Trophoblast cell (in vitro differentiated cells and primary cell): ENCODE results near the gene SBF2.

Source experiments
- DNase-seq, 2 donors: peaks; one replicate each; pipeline ENCODE4 v3.0.0-alpha.2; 2016
- H2AFZ ChIP-seq: 2 replicates; pipeline ENCODE4 v1.6.1; 2013; ENCODE audit warnings: low read length, moderate library complexity, mild to moderate bottlenecking; ENCODE audit not compliant: insufficient read depth, poor library complexity
- H2AK5ac ChIP-seq: 2 replicates; pipeline ENCODE4 v1.6.1; 2013; ENCODE audit warnings: mild to moderate bottlenecking, low read length
- H2BK120ac ChIP-seq: 2 replicates; pipeline ENCODE4 v1.6.1; 2013; ENCODE audit warnings: low read length, mild to moderate bottlenecking, moderate library complexity; ENCODE audit not compliant: insufficient read depth, poor library complexity
- H2BK12ac ChIP-seq: 2 replicates; pipeline ENCODE4 v1.6.1; 2013; ENCODE audit warnings: mild to moderate bottlenecking, low read length, moderate library complexity
- H2BK5ac ChIP-seq: 2 replicates; pipeline ENCODE4 v1.6.1; 2013; ENCODE audit warnings: low read length, low read depth, moderate library complexity, mild to moderate bottlenecking; ENCODE audit not compliant: poor library complexity
- H3K14ac ChIP-seq: 2 replicates; pipeline ENCODE4 v1.6.1; 2013; ENCODE audit warnings: mild to moderate bottlenecking, low read length
- H3K18ac ChIP-seq: 2 replicates; pipeline ENCODE4 v1.6.1; 2013; ENCODE audit warnings: mild to moderate bottlenecking, low read length
- H3K23ac ChIP-seq: 2 replicates; pipeline ENCODE4 v1.6.1; 2013; ENCODE audit warnings: low read length
- H3K27ac ChIP-seq: 2 replicates; pipeline ENCODE4 v1.5.1; 2013; ENCODE audit warnings: low read depth, mild to moderate bottlenecking, inconsistent platforms, low read length, moderate library complexity
- H3K27me3 ChIP-seq: 2 replicates; pipeline ENCODE4 v1.6.1; 2013; ENCODE audit warnings: inconsistent platforms, mild to moderate bottlenecking, low read length, moderate library complexity; ENCODE audit not compliant: insufficient read depth
- H3K36me3 ChIP-seq, 2 experiments: 1 replicate in 1 of 2; 2 replicates in 1 of 2; pipeline ENCODE4 v1.6.1; 2013; ENCODE audit warnings: low read length in 2 of 2, mild to moderate bottlenecking in 2 of 2, moderate library complexity in 1 of 2; ENCODE audit not compliant: insufficient read depth in 2 of 2, control insufficient read depth in 1 of 2
- H3K4ac ChIP-seq: 2 replicates; pipeline ENCODE4 v1.6.1; 2013; ENCODE audit warnings: low read depth, mild to moderate bottlenecking, low read length, moderate library complexity
- H3K4me1 ChIP-seq, 2 experiments: 1 replicate in 1 of 2; 2 replicates in 1 of 2; pipeline ENCODE4 v1.6.1; 2013; ENCODE audit warnings: low read length in 2 of 2, mild to moderate bottlenecking in 2 of 2, moderate library complexity in 1 of 2; ENCODE audit not compliant: insufficient read depth in 2 of 2, control insufficient read depth in 1 of 2
- H3K4me2 ChIP-seq: 2 replicates; pipeline ENCODE4 v1.6.1; 2013; ENCODE audit warnings: inconsistent platforms, mild to moderate bottlenecking, low read length, moderate library complexity
- H3K4me3 ChIP-seq: 2 replicates; pipeline ENCODE4 v1.5.1; 2013; ENCODE audit warnings: mild to moderate bottlenecking, low read depth, low read length, inconsistent platforms
- H3K79me1 ChIP-seq: one replicate; pipeline ENCODE4 v1.6.1; 2013; ENCODE audit warnings: low read length
- H3K79me2 ChIP-seq: 2 replicates; pipeline ENCODE4 v1.6.1; 2013; ENCODE audit warnings: low read length, mild to moderate bottlenecking; ENCODE audit not compliant: control insufficient read depth, insufficient read depth, poor library complexity
- H3K9ac ChIP-seq: 2 replicates; pipeline ENCODE4 v1.6.1; 2013; ENCODE audit warnings: mild to moderate bottlenecking, low read length
- H3K9me3 ChIP-seq: 2 replicates; pipeline ENCODE4 v1.6.1; 2013; ENCODE audit warnings: low read depth, mild to moderate bottlenecking, control low read depth, inconsistent platforms, low read length; ENCODE audit not compliant: insufficient read depth
- H4K12ac ChIP-seq: 2 replicates; pipeline ENCODE4 v1.6.1; 2013; ENCODE audit warnings: low read depth, mild to moderate bottlenecking, low read length, moderate library complexity
- H4K8ac ChIP-seq: 2 replicates; pipeline ENCODE4 v1.6.1; 2013; ENCODE audit warnings: low read depth, mild to moderate bottlenecking, low read length, moderate library complexity
- H4K91ac ChIP-seq: one replicate; pipeline ENCODE4 v1.6.1; 2013; ENCODE audit warnings: low read depth, mild to moderate bottlenecking, low read length, moderate library complexity
- WGBS: extraction: QIAGEN DNeasy Blood & Tissue Kit; methylation state at CpG from one replicate; pipeline ENCODE4 v1.1.7; 2013; ENCODE audit warnings: missing lambda C conversion rate; ENCODE audit not compliant: insufficient read length, insufficient coverage; ENCODE audit errors: extremely low coverage; 5-methylcytosine and 5-hydroxymethylcytosine counted together

SBF2 gene

GRCh38 chr11:9756461-9756860, 537.6 kb downstream of the SBF2 start:
- no peak overlapping the region for H3K18ac ChIP-seq
- peak overlapping the region; percentile 16 for H2BK5ac ChIP-seq
- H3K9me3 ChIP-seq: no peaks in the 10 kb centered on the region
- H3K23ac ChIP-seq: no peak overlapping the region
- no peak overlapping the region for H2BK12ac ChIP-seq
- H3K4me2 ChIP-seq: no peak overlapping the region
- no peak overlapping the region for H3K9ac ChIP-seq
- H4K12ac ChIP-seq: no peak overlapping the region
- no peak overlapping the region for H2AK5ac ChIP-seq
- peak; percentile 57 to 61 for DNase-seq
- H3K4ac ChIP-seq: no peak overlapping the region
- peaks cover 31 to 35% of the 10 kb centered on the region in 2 experiments for H3K4me1 ChIP-seq
- no peak overlapping the region for H3K4me3 ChIP-seq
- peaks cover 8% of the 10 kb centered on the region for H3K79me2 ChIP-seq
- H2AFZ ChIP-seq: no peak overlapping the region
- H4K8ac ChIP-seq: no peak overlapping the region
- H3K27ac ChIP-seq: peak overlapping the region; percentile 4
- peaks cover 0 to 2% of the 10 kb centered on the region in 2 experiments for H3K36me3 ChIP-seq
- WGBS: no CpG with 5 or more reads among the region's 5 CpGs
- H3K79me1 ChIP-seq: peaks cover 32% of the 10 kb centered on the region
- no peak overlapping the region for H2BK120ac ChIP-seq
- H3K14ac ChIP-seq: no peak overlapping the region
- no peaks in the 10 kb centered on the region for H3K27me3 ChIP-seq
- no peak overlapping the region for H4K91ac ChIP-seq

GRCh38 chr11:9755561-9756185, 538.3 kb downstream of the SBF2 start:
- Histone ChIP-seq H3K27me3 (no peaks in the 10 kb centered on the region), H3K14ac (peak overlapping the region; percentile 20), H3K4me2 (no peak overlapping the region), H3K18ac (peak overlapping the region; percentile 29), H3K4me1 (peaks cover 31 to 34% of the 10 kb centered on the region in 2 experiments), H3K27ac (no peak overlapping the region), H2BK120ac (peak overlapping the region; percentile 30), H3K4ac (no peak overlapping the region), H3K79me2 (peaks cover 8% of the 10 kb centered on the region), H3K36me3 (peaks cover 0 to 2% of the 10 kb centered on the region in 2 experiments), H2BK5ac (no peak overlapping the region), H4K91ac (peak overlapping the region; percentile 32), H3K9ac (no peak overlapping the region), H2AK5ac (peak overlapping the region; percentile 22), H3K9me3 (no peaks in the 10 kb centered on the region), H3K23ac (no peak overlapping the region), H2AFZ (no peak overlapping the region), H2BK12ac (peak overlapping the region; percentile 37), H4K12ac (no peak overlapping the region), H3K79me1 (peaks cover 32% of the 10 kb centered on the region), H4K8ac (no peak overlapping the region), H3K4me3 (no peak overlapping the region)
- no peak for DNase-seq
- WGBS: no CpG with 5 or more reads among the region's 7 CpGs

- no peaks in the 10 kb centered on the region for H3K9me3 ChIP-seq
- no peak overlapping the region for H3K18ac ChIP-seq
- H3K23ac ChIP-seq: no peak overlapping the region
- H3K14ac ChIP-seq: no peak overlapping the region
- peaks cover 24% of the 10 kb centered on the region for H3K79me1 ChIP-seq
- peaks cover 5 to 6% of the 10 kb centered on the region in 2 experiments for H3K36me3 ChIP-seq
- H3K4me3 ChIP-seq: no peak overlapping the region
- peaks cover 19 to 24% of the 10 kb centered on the region in 2 experiments for H3K4me1 ChIP-seq
- H3K79me2 ChIP-seq: peaks cover 5% of the 10 kb centered on the region
- no peak overlapping the region for H2BK120ac ChIP-seq
- no peak overlapping the region for H4K8ac ChIP-seq
- WGBS: no CpG with 5 or more reads among the region's 3 CpGs
- DNase-seq: peak; percentile 42 to 44
- H4K91ac ChIP-seq: no peak overlapping the region
- H2BK5ac ChIP-seq: no peak overlapping the region
- H3K4ac ChIP-seq: no peak overlapping the region
- H4K12ac ChIP-seq: no peak overlapping the region
- no peak overlapping the region for H3K9ac ChIP-seq
- H3K27ac ChIP-seq: no peak overlapping the region
- H2BK12ac ChIP-seq: no peak overlapping the region
- no peak overlapping the region for H2AK5ac ChIP-seq
- H2AFZ ChIP-seq: no peak overlapping the region
- H3K27me3 ChIP-seq: no peaks in the 10 kb centered on the region
- H3K4me2 ChIP-seq: no peak overlapping the region
Observed at GRCh38 chr11:9754010-9754471, 540.0 kb downstream of the SBF2 start.

- Histone ChIP-seq H3K18ac (no peak overlapping the region), H3K9me3 (no peaks in the 10 kb centered on the region), H2BK5ac (no peak overlapping the region), H2BK120ac (no peak overlapping the region), H3K36me3 (peaks cover 9 to 13% of the 10 kb centered on the region in 2 experiments), H4K8ac (no peak overlapping the region), H2BK12ac (no peak overlapping the region), H3K4me1 (peaks cover 18 to 22% of the 10 kb centered on the region in 2 experiments), H3K27me3 (no peaks in the 10 kb centered on the region), H3K4me2 (no peak overlapping the region), H3K4ac (no peak overlapping the region), H4K91ac (no peak overlapping the region), H3K23ac (no peak overlapping the region), H2AK5ac (no peak overlapping the region), H2AFZ (no peak overlapping the region), H3K79me2 (no peaks in the 10 kb centered on the region), H3K14ac (no peak overlapping the region), H3K27ac (no peak overlapping the region), H3K4me3 (no peak overlapping the region), H4K12ac (no peak overlapping the region), H3K9ac (no peak overlapping the region), H3K79me1 (peaks cover 14% of the 10 kb centered on the region)
- WGBS: no CpG with 5 or more reads among the region's 3 CpGs
- DNase-seq: no peak
Observed at GRCh38 chr11:9753021-9753420, 541.0 kb downstream of the SBF2 start.
